SK-N-SH treated with all-trans-retinoic acid at 6 μM for 48 hours (cell line): ENCODE measurements around the gene MCTP2.

Experiments
- BACH2 ChIP-seq: fragments of 250-450 bp; sonication (Bioruptor Pico); IDR thresholded peaks from 2 replicates; pipeline ENCODE4 v1.9.0; 2021; ENCODE audit warnings: mild to moderate bottlenecking, borderline replicate concordance
- ESRRG ChIP-seq: fragments of 250-450 bp; sonication (Bioruptor Pico); IDR thresholded peaks from 2 replicates; pipeline ENCODE4 v1.6.1; 2021; ENCODE audit warnings: mild to moderate bottlenecking
- PATZ1 ChIP-seq: fragments of 250-450 bp; sonication (Bioruptor Pico); IDR thresholded peaks from 2 replicates; pipeline ENCODE4 v1.8.0; 2020; ENCODE audit warnings: mild to moderate bottlenecking, moderate library complexity, borderline replicate concordance
- RARB ChIP-seq: fragments of 250-450 bp; sonication (Bioruptor Pico); IDR thresholded peaks from 2 replicates; pipeline ENCODE4 v1.8.0; 2021; ENCODE audit warnings: mild to moderate bottlenecking, moderate library complexity
- SNAI2 ChIP-seq: fragments of 250-450 bp; sonication (Bioruptor Pico); IDR thresholded peaks from 2 replicates; pipeline ENCODE4 v1.5.0; 2020; ENCODE audit warnings: mild to moderate bottlenecking, moderate library complexity
- TOX ChIP-seq: fragments of 250-450 bp; sonication (Bioruptor Pico); IDR thresholded peaks from 2 replicates; pipeline ENCODE4 v1.8.0; 2021; ENCODE audit warnings: mild to moderate bottlenecking, moderate library complexity, borderline replicate concordance
- ZC3H10 ChIP-seq: fragments of 250-450 bp; sonication (Bioruptor Pico); IDR thresholded peaks from 2 replicates; pipeline ENCODE4 v1.5.1; 2021; ENCODE audit warnings: mild to moderate bottlenecking, moderate library complexity
- ZFP3 ChIP-seq: fragments of 250-450 bp; sonication (Bioruptor Pico); IDR thresholded peaks from 2 replicates; pipeline ENCODE4 v1.5.0; 2020; ENCODE audit warnings: mild to moderate bottlenecking, moderate library complexity
- ZFP30 ChIP-seq: fragments of 450-650 bp; formaldehyde crosslinking; IDR thresholded peaks from 2 replicates; pipeline ENCODE4 v1.5.0; 2022; ENCODE audit warnings: mild to moderate bottlenecking, moderate library complexity
- ZNF70 ChIP-seq: fragments of 450-650 bp; formaldehyde crosslinking; IDR thresholded peaks from 2 replicates; pipeline ENCODE4 v1.5.0; 2020; ENCODE audit warnings: mild to moderate bottlenecking, moderate library complexity
- TF ChIP-seq, protein P1 (sequence below): fragments of 250-450 bp; sonication (Bioruptor Pico); IDR thresholded peaks from 2 replicates; pipeline ENCODE4 v1.5.1; 2020; ENCODE audit warnings: low read depth, mild to moderate bottlenecking, moderate library complexity
- TF ChIP-seq, protein P2 (sequence below): fragments of 250-450 bp; sonication (Bioruptor Pico); IDR thresholded peaks from 2 replicates; pipeline ENCODE4 v1.5.1; 2021; ENCODE audit warnings: mild to moderate bottlenecking, moderate library complexity

- TF ChIP-seq ESRRG (CRISPR knock-in tag) (no peak), PATZ1 (CRISPR knock-in tag) (no peak), TOX (CRISPR knock-in tag) (no peak), ZFP3 (CRISPR knock-in tag) (no peak), SNAI2 (CRISPR knock-in tag) (no peak), ZNF70 (CRISPR knock-in tag) (no peak), ZFP30 (CRISPR knock-in tag) (no peak), ZC3H10 (CRISPR knock-in tag) (no peak), RARB (no peak), BACH2 (CRISPR knock-in tag) (no peak)
- TF ChIP-seq, protein P1, sequence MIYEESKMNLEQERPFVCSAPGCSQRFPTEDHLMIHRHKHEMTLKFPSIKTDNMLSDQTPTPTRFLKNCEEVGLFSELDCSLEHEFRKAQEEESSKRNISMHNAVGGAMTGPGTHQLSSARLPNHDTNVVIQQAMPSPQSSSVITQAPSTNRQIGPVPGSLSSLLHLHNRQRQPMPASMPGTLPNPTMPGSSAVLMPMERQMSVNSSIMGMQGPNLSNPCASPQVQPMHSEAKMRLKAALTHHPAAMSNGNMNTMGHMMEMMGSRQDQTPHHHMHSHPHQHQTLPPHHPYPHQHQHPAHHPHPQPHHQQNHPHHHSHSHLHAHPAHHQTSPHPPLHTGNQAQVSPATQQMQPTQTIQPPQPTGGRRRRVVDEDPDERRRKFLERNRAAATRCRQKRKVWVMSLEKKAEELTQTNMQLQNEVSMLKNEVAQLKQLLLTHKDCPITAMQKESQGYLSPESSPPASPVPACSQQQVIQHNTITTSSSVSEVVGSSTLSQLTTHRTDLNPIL (CRISPR knock-in tag) = no peak
- TF ChIP-seq, protein P2, sequence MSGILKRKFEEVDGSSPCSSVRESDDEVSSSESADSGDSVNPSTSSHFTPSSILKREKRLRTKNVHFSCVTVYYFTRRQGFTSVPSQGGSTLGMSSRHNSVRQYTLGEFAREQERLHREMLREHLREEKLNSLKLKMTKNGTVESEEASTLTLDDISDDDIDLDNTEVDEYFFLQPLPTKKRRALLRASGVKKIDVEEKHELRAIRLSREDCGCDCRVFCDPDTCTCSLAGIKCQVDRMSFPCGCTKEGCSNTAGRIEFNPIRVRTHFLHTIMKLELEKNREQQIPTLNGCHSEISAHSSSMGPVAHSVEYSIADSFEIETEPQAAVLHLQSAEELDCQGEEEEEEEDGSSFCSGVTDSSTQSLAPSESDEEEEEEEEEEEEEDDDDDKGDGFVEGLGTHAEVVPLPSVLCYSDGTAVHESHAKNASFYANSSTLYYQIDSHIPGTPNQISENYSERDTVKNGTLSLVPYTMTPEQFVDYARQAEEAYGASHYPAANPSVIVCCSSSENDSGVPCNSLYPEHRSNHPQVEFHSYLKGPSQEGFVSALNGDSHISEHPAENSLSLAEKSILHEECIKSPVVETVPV (CRISPR knock-in tag) = no peak
Observed at GRCh38 chr15:94493176-94493575, 261.8 kb downstream of the MCTP2 start.
